ENCODE results near the gene KCNAB2. TPM values are rescaled to one million over a fixed set of nuclear protein-coding genes. Genes with fewer than 3 reads are reported as not detected.

Gene KCNAB2
- total and polyA plus RNA-seq, 4 donors: 1.8 to 5.9 (median 4.5) TPM

- no peak for TF ChIP-seq YY1 (IDR thresholded peaks at IDR 0.05)
- no peak for TF ChIP-seq HNF4G (IDR thresholded peaks at IDR 0.05)
- TF ChIP-seq MAX (IDR thresholded peaks at IDR 0.05): no peak
- TF ChIP-seq GABPA (IDR thresholded peaks at IDR 0.05 in 1 of 2, conservative IDR thresholded peaks at IDR 0.05 in 1 of 2): no peak
- TF ChIP-seq FOXA1 (IDR thresholded peaks at IDR 0.05): no peak
- TF ChIP-seq RAD21 (IDR thresholded peaks at IDR 0.05): no peak
- no peak for TF ChIP-seq TAF1 (conservative IDR thresholded peaks at IDR 0.05)
- no peak for TF ChIP-seq SP1 (IDR thresholded peaks at IDR 0.05)
- TF ChIP-seq HNF4A (conservative IDR thresholded peaks at IDR 0.05): no peak
- TF ChIP-seq ATF3 (IDR thresholded peaks at IDR 0.05): no peak
These were observed 60.6 kb downstream of the KCNAB2 start (continued) for GRCh38 chr1:6106321-6106731.

DNA sequence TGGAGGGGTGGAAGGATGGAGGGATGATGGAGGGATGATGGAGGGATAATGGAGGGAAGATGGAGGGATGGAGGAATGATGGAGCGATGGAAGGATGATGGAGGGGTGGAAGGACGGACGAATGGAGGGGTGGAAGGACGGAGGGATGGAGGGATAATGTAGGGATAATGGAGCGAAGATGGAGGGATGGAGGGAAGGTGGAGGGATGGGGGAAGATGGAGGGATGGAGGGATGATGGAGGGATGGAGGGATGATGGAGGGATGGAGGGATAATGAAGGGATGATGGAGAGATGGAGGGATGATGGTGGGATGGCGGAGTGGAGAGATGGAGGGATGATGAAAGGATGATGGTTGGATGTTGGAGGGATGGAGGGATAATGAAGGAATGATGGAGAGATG lies 61.3 kb downstream of the KCNAB2 start:
- Histone ChIP-seq H3K9me3 (ENCODE audit: control insufficient read depth in 4 of 4, low read length in 3 of 4) (no peaks in the 10 kb centered on the region), H3K27ac (ENCODE audit: low read depth in 1 of 2, low read length in 2 of 2) (no peak overlapping the region), H3K4me3 (ENCODE audit: low read depth in 1 of 3, low read length in 3 of 3) (no peak overlapping the region), H3K36me3 (ENCODE audit: control insufficient read depth in 4 of 4, insufficient read depth in 3 of 4, low read depth in 1 of 4, low read length in 3 of 4) (no peaks in the 10 kb centered on the region), H3K9ac (ENCODE audit: low read depth in 1 of 2, low read length in 2 of 2) (no peak overlapping the region), H3K27me3 (ENCODE audit: control insufficient read depth in 4 of 4, insufficient read depth in 4 of 4, low read length in 3 of 4) (peaks cover 0 to 3% (median 0%) of the 10 kb centered on the region in 4 donors), H3K4me1 (ENCODE audit: control insufficient read depth in 4 of 4, insufficient read depth in 4 of 4, low read length in 3 of 4) (no peaks in the 10 kb centered on the region)
- WGBS: 91% methylated on average over 6 of the region's 6 CpGs
- TF ChIP-seq YY1 (IDR thresholded peaks at IDR 0.05): no peak
- no peak for TF ChIP-seq FOXA1 (IDR thresholded peaks at IDR 0.05)
- TF ChIP-seq MAX (IDR thresholded peaks at IDR 0.05): no peak
- TF ChIP-seq, protein P1, sequence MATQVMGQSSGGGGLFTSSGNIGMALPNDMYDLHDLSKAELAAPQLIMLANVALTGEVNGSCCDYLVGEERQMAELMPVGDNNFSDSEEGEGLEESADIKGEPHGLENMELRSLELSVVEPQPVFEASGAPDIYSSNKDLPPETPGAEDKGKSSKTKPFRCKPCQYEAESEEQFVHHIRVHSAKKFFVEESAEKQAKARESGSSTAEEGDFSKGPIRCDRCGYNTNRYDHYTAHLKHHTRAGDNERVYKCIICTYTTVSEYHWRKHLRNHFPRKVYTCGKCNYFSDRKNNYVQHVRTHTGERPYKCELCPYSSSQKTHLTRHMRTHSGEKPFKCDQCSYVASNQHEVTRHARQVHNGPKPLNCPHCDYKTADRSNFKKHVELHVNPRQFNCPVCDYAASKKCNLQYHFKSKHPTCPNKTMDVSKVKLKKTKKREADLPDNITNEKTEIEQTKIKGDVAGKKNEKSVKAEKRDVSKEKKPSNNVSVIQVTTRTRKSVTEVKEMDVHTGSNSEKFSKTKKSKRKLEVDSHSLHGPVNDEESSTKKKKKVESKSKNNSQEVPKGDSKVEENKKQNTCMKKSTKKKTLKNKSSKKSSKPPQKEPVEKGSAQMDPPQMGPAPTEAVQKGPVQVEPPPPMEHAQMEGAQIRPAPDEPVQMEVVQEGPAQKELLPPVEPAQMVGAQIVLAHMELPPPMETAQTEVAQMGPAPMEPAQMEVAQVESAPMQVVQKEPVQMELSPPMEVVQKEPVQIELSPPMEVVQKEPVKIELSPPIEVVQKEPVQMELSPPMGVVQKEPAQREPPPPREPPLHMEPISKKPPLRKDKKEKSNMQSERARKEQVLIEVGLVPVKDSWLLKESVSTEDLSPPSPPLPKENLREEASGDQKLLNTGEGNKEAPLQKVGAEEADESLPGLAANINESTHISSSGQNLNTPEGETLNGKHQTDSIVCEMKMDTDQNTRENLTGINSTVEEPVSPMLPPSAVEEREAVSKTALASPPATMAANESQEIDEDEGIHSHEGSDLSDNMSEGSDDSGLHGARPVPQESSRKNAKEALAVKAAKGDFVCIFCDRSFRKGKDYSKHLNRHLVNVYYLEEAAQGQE (IDR thresholded peaks at IDR 0.05): no peak
- TF ChIP-seq RXRA (IDR thresholded peaks at IDR 0.05): no peak
- TF ChIP-seq JUND (IDR thresholded peaks at IDR 0.05): no peak
- TF ChIP-seq, protein P2, sequence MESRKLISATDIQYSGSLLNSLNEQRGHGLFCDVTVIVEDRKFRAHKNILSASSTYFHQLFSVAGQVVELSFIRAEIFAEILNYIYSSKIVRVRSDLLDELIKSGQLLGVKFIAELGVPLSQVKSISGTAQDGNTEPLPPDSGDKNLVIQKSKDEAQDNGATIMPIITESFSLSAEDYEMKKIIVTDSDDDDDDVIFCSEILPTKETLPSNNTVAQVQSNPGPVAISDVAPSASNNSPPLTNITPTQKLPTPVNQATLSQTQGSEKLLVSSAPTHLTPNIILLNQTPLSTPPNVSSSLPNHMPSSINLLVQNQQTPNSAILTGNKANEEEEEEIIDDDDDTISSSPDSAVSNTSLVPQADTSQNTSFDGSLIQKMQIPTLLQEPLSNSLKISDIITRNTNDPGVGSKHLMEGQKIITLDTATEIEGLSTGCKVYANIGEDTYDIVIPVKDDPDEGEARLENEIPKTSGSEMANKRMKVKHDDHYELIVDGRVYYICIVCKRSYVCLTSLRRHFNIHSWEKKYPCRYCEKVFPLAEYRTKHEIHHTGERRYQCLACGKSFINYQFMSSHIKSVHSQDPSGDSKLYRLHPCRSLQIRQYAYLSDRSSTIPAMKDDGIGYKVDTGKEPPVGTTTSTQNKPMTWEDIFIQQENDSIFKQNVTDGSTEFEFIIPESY (IDR thresholded peaks at IDR 0.05): no peak
- no peak for TF ChIP-seq RAD21 (IDR thresholded peaks at IDR 0.05)
- TF ChIP-seq GABPA (IDR thresholded peaks at IDR 0.05 in 1 of 2, conservative IDR thresholded peaks at IDR 0.05 in 1 of 2): no peak
- no peak for TF ChIP-seq SP1 (IDR thresholded peaks at IDR 0.05)
- TF ChIP-seq NR2F2 (IDR thresholded peaks at IDR 0.05): no peak
- TF ChIP-seq FOXA2 (IDR thresholded peaks at IDR 0.05): no peak
- TF ChIP-seq EGR1 (IDR thresholded peaks at IDR 0.05; ENCODE audit: low read depth in 2 of 2): no peak
- no peak for TF ChIP-seq CTCF (IDR thresholded peaks at IDR 0.05; ENCODE audit: low read depth, low read length, missing input control)
- no peak for DNase-seq (ENCODE audit: low spot score)

Data from liver (tissue), 9 donors.